SU-DHL-6 (cell line): ENCODE measurements around the gene BAIAP2L2.

Experiments used
- H2AFZ ChIP-seq: fragments of 200-600 bp; sonication (generic); 2 replicates; pipeline ENCODE4 v1.6.1; 2014; ENCODE audit warnings: low read depth, mild to moderate bottlenecking, moderate library complexity, mixed read lengths, antibody characterized with exemption, low read length; ENCODE audit not compliant: severe bottlenecking
- H3F3A ChIP-seq: fragments of 200-600 bp; shearing (Covaris generic); 2 replicates; pipeline ENCODE4 v1.6.0; 2016; ENCODE audit warnings: antibody characterized with exemption, mild to moderate bottlenecking; ENCODE audit not compliant: insufficient read depth
- H3K27ac ChIP-seq: fragments of 200-600 bp; sonication (generic); 2 replicates; pipeline ENCODE4 v1.5.1; 2016; ENCODE audit warnings: low read depth, mild to moderate bottlenecking, low read length, moderate library complexity, mixed read lengths
- H3K27me3 ChIP-seq: fragments of 200-600 bp; sonication (generic), shearing (Covaris generic); 2 replicates; pipeline ENCODE4 v1.6.0; 2014; ENCODE audit warnings: mild to moderate bottlenecking, low read length
- H3K36me3 ChIP-seq: fragments of 200-600 bp; sonication (generic); 2 replicates; pipeline ENCODE4 v1.6.1; 2014; ENCODE audit warnings: mild to moderate bottlenecking, low read length, mixed read lengths
- H3K4me2 ChIP-seq: fragments of 300-600, 200-600 bp; shearing (Covaris generic), sonication (generic); 2 replicates; pipeline ENCODE4 v1.6.0; 2014; ENCODE audit warnings: low read length, low read depth, mild to moderate bottlenecking; ENCODE audit not compliant: poor library complexity, severe bottlenecking
- H3K4me3 ChIP-seq: fragments of 200-600 bp; sonication (generic); 2 replicates; pipeline ENCODE4 v1.5.1; 2014; ENCODE audit warnings: antibody characterized with exemption, low read length, mild to moderate bottlenecking, mixed read lengths; ENCODE audit not compliant: insufficient read depth, poor library complexity, severe bottlenecking
- H3K79me2 ChIP-seq: fragments of 200-600 bp; sonication (generic); 2 replicates; pipeline ENCODE4 v1.6.1; 2014; ENCODE audit warnings: mild to moderate bottlenecking, low read length, moderate library complexity; ENCODE audit not compliant: insufficient read depth
- H3K9ac ChIP-seq: fragments of 200-600 bp; sonication (generic); 2 replicates; pipeline ENCODE4 v1.7.0; 2014; ENCODE audit warnings: mild to moderate bottlenecking, low read length
- H3K9me2 ChIP-seq: fragments of 200-600 bp; sonication (generic); replicated peaks from 2 replicates; pipeline ENCODE4 v1.6.1; 2014; ENCODE audit warnings: low read length; ENCODE audit not compliant: insufficient read depth
- H3K9me3 ChIP-seq: fragments of 200-600 bp; sonication (generic); 2 replicates; pipeline ENCODE4 v1.6.1; 2014; ENCODE audit warnings: low read length, mixed read lengths; ENCODE audit not compliant: insufficient read depth
- H4K20me1 ChIP-seq: fragments of 200-600 bp; sonication (generic); 2 replicates; pipeline ENCODE4 v1.6.1; 2014; ENCODE audit warnings: low read depth, mild to moderate bottlenecking, antibody characterized with exemption, low read length, moderate library complexity, mixed read lengths
- CTCF ChIP-seq: fragments of 200-600 bp; sonication (generic); IDR thresholded peaks from one replicate; pipeline ENCODE4 v1.5.1; 2017; ENCODE audit warnings: antibody characterized with exemption, mild to moderate bottlenecking, low read length, moderate library complexity; ENCODE audit not compliant: insufficient read depth, poor library complexity, severe bottlenecking
- EZH2phosphoT487 ChIP-seq: fragments of 200-600 bp; sonication (generic), shearing (Covaris generic); conservative IDR thresholded peaks from 2 replicates; pipeline ENCODE4 v1.6.1; 2018; ENCODE audit warnings: mild to moderate bottlenecking, antibody characterized with exemption, low read length, moderate library complexity, mixed read lengths

BAIAP2L2 gene

DNA sequence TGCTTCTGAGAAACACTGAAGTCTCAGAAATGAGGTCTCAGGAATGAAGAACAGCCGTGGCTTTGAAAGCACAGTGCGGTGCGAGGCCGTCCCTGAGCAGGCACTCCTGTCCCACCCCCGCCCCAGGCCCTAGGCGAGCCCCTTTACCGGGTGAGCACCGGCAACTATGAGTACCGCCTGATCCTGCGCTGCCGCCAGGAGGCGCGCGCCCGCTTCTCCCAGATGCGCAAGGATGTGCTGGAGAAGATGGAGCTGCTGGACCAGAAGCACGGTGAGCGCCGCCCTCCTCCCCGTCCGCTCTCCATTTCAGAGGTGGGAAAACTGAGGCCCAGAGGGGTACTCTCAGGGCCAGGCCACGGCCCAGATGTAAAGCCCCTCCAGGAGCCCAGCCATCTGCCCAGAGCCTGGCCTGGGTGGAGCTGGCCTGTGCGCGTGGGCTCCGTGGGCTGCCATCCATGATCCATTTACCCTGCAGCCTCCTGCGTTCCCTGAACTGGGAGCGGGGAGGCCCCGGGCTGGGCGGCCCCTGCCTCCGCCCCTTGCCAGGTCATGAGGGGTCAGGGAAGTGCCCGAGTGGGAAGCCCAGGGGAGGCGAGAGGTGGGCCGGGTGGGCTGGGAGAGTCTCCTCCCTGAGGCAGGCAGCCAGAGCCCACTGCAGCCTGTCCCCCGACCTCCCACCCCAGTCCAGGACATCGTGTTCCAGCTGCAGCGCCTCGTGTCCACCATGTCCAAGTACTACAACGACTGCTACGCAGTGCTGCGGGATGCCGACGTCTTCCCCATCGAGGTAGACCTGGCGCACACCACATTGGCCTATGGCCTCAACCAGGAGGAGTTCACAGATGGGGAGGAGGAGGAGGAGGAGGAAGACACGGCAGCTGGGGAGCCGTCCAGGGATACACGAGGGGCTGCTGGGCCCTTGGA, 36.0 kb downstream of the BAIAP2L2 start:
- H3K9ac ChIP-seq, result no peak overlapping the region
- no peaks in the 10 kb centered on the region for H3F3A ChIP-seq
- no peaks in the 10 kb centered on the region for H4K20me1 ChIP-seq
- H3K9me2 ChIP-seq, result no peaks in the 10 kb centered on the region
- no peak overlapping the region for H3K4me2 ChIP-seq
- no peak overlapping the region for H3K27ac ChIP-seq
- H3K4me3 ChIP-seq, result no peak overlapping the region
- no peaks in the 10 kb centered on the region for H3K36me3 ChIP-seq
- no peak overlapping the region for H2AFZ ChIP-seq
- no peak for TF ChIP-seq CTCF
- no peak for TF ChIP-seq EZH2phosphoT487
- H3K79me2 ChIP-seq, result no peaks in the 10 kb centered on the region
- H3K27me3 ChIP-seq, result no peaks in the 10 kb centered on the region
- H3K9me3 ChIP-seq, result no peaks in the 10 kb centered on the region

GRCh38 chr22:38073150-38074130, 37.0 kb downstream of the BAIAP2L2 start:
- no peak overlapping the region for H2AFZ ChIP-seq
- H3F3A ChIP-seq, result no peaks in the 10 kb centered on the region
- no peaks in the 10 kb centered on the region for H3K27me3 ChIP-seq
- H3K79me2 ChIP-seq, result no peaks in the 10 kb centered on the region
- no peak overlapping the region for H3K4me3 ChIP-seq
- no peaks in the 10 kb centered on the region for H3K9me3 ChIP-seq
- no peak overlapping the region for H3K27ac ChIP-seq
- H3K9me2 ChIP-seq, result no peaks in the 10 kb centered on the region
- H3K9ac ChIP-seq, result no peak overlapping the region
- no peaks in the 10 kb centered on the region for H4K20me1 ChIP-seq
- no peaks in the 10 kb centered on the region for H3K36me3 ChIP-seq
- H3K4me2 ChIP-seq, result no peak overlapping the region
- no peak for TF ChIP-seq CTCF
- no peak for TF ChIP-seq EZH2phosphoT487

DNA sequence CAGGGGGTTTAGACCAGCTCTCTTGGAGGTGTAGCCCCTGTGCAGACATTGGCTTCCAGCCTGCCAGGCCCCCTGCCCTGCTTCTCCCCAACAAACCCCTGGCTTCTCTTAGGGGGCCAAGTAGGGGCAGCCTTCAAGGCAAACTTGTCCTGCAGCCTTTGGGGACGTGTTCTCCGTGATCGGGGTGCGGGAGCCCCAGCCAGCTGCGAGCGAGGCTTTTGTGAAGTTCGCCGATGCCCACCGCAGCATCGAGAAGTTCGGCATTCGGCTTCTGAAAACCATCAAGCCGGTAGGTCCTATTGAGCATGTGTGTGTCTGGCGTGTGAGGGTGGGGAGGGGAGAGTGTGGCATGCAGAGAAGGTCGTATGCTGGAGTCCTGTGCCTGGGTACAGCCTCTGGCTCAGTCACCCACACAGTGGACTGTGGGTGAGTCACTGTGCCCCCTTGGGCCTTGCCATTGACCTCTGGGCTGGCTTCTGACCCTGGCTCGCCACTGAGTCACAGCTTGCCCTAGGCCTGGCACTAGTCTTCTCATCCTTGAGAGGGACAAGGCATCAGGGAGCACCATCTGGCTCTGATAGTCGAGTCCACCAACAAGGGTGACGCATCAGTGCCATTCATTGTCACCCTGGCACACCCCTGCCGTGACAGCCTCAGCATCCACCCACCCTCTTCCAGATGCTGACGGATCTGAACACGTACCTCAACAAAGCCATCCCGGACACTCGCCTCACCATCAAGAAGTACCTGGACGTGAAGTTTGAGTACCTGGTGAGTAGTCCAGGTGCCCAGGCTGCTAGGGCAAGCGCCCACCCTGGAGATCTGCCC, 37.9 kb downstream of the BAIAP2L2 start:
- Histone ChIP-seq H2AFZ (no peak overlapping the region), H3F3A (no peaks in the 10 kb centered on the region), H4K20me1 (no peaks in the 10 kb centered on the region), H3K27ac (no peak overlapping the region), H3K9ac (no peak overlapping the region), H3K79me2 (no peaks in the 10 kb centered on the region), H3K9me2 (no peaks in the 10 kb centered on the region), H3K4me3 (no peak overlapping the region), H3K4me2 (no peak overlapping the region), H3K27me3 (no peaks in the 10 kb centered on the region), H3K9me3 (no peaks in the 10 kb centered on the region), H3K36me3 (no peaks in the 10 kb centered on the region)
- TF ChIP-seq EZH2phosphoT487, result no peak
- no peak for TF ChIP-seq CTCF
